GM03348 (cell line): ENCODE results near the gene LYRM7.
A peak's percentile ranks its signal among the peaks of the same experiment; 100 is the strongest.
"Not testable (repeated sequence)": the region's sequence is repeated elsewhere in the genome, so short reads cannot be mapped to it uniquely, and the experiment has no call there.

Source experiments
- DNase-seq: peaks from one replicate; pipeline ENCODE4 v3.0.0; 2012; ENCODE audit warnings: low spot score

Gene LYRM7

DNA sequence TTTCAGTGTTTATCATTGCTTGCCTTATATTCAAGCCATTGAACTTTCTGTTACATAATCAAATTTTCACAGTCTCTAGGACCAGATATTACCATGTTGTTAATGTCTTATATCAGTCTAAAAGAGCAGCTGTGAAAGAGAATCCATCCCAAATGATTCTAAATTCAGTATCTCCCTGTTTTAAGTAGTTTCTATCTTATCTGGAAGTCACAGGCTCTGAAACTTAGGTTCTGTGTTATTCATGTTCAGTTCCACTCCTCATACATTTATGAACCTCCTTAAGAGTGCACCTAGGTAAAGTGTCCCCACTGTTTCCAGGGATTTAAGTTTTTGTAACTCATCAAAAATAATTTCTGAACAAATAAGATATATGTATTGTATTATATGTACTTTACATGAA, 9.7 kb downstream of the LYRM7 start:
- DNase-seq: no peak

DNA sequence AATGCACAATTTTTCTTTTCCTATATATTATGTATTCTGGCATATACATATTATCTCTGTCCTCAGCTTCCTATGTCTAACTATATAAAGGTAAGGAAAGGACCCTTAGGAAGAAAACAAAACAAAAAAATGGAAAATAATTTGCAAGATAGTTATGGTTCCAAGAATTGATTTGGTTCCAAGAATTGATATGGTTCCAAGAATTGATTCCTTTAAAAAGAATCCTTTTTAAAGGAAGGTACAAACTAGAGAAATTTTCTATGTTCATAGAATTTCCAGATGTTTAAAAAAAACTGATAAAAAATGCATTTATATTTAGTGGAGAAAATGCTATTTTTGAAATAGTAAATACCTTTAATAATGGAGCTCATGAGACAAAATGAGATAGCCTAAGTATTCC, 12.1 kb downstream of the LYRM7 start:
- no peak for DNase-seq

DNA sequence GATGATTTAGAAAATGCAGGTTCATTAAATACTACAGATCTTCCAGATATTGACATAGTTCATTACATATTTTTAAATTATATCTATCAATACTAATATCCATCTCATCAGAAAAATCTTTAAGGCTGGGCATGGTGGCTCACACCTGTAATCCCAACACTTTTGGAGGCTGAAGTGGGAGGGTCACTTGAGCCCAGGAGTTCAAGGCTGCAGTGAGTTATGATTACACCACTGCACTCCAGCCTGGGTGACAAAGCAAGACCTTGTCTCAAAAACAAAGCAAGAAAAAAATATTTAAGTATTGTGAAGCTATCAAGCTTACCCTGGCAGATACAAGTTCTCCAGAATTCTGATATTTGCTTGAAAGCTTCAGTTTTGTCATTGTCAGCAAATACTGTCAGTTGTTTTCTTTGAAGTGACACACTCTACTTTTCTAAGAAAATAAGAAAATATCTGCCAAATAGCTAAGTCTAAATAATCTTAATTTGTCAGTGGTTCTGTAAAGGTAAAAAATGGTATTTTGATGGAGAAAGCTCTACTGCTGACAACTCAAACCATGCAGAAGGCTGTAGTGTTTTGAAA, 14.9 kb downstream of the LYRM7 start:
- DNase-seq: no peak

DNA sequence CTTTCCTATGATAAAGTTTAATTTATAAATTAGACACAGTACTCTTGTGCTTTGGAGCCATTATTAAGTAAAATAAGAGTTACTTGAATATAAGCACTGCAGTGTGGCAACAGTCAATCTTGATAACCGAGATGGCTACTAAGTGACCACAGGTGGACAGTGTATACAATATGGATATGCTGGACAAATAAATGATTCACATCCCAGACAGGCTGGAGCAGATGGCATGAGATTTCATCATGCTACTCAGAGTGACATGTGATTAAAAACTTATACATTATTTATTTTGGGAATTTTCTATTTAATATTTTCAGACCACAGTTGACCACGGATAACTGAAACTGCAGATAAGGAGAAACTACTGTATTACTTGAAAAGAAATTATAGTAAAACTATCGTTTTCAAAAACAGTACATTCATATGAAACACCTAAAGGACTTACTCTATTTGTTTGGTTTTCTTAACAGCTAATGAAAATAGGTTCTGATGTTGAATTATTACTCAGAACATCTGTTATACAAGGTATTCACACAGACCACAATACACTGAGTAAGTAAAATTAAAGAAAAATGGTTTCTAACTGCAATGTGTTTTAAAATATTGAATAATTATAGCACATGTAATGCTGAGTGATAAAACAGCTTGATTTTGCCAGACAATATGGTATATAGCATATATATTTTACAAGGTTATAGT, 16.0 kb downstream of the LYRM7 start:
- DNase-seq: no peak

DNA sequence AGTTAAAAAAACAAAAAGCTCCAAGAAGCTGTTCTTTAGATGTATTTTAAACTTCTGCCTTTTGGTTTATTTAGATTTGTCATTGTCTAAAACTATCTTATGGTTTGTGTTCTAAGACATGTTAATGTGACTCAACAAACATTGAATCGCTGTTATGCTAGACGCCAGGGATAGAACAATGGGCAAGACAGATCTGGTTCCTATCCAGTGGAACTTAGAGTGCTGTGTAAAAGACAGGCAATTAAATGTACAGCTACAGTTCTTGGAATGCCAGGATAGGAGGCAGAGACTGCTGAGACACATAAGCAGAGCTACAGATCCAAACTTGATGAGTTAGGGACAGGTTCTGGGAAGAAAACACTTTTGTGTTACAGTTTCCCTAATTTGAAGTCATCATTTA, 22.4 kb downstream of the LYRM7 start:
- DNase-seq: no peak

GRCh38 chr5:131193897-131194296, 23.2 kb downstream of the LYRM7 start:
- not testable (repeated sequence) for DNase-seq

DNA sequence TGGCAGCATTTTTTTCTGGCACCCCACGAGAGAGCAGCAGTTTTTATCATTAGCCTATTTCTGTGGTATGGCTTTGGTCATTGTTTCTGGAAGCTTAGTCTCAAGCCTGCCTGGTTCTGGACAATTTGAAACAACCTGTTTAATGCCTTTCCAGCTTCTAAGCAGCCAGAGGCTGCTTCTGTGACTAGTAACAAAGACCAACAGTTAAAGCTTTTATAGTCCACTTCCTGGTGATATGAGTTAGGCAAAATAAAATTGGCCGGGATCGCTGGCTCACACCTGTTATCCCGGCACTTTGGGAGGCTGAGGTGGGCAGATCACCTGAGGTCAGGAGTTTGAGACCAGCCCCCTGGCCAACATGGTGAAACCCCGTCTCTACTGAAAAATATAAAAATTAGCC, 24.0 kb downstream of the LYRM7 start:
- DNase-seq: no peak

DNA sequence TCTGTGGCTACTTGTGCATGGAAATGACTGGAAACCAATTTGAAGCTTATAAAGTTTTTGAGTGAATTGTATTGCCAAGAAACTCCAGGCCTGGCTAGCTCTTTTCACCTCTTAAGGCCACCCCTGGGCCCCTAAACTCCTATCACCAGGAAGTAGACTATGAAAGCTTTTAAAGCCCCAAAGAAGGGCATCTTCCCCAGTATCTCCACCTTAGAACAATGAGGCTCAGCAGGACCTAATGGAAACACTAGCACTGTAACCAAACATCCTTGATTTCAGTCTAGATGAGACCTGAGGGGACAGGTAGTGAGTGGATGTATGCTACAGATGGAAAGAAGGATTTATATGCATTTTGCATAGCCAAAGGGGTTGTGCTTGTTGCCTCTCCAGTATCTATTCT, 25.0 kb downstream of the LYRM7 start:
- DNase-seq: no peak

- DNase-seq: peak; percentile 36
Observed at GRCh38 chr5:131196331-131196730, 25.6 kb downstream of the LYRM7 start.

DNA sequence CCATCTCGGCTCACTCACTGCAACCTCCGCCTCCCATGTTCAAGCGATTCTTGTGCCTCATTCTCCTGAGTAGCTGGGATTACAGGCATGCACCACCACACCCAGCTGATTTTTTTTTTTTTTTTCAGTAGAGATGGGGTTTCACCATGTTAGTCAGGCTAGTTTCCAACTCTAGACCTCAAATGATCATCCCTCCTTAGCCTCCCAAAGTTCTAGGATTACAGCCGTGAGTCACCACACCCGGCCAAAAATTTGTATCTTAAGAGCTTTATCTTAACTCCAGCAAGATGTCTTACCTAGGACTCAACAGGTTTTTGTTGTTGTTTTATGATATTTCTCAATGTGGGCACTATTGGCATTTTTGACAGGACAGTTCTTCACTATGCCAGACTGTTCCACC, 27.9 kb downstream of the LYRM7 start:
- no peak for DNase-seq

DNA sequence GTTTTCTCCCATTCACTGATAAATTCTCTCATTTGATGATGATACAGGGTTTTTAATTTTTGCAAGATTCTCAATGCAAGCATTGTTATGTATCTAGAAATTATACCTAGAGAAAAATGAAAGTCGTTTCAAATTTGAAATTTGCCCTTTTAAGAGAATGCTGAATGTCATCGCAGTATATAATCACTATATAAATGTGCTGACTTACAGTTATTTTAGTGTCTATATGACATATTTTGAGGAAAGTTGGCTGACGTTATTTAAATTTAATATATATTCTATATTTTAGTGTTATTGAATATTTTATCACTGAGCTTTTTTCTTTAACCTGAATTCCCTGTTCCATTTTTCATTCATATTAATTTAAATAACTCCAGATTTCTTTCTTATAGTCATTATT, 29.8 kb downstream of the LYRM7 start:
- no peak for DNase-seq

- DNase-seq: no peak
Observed at GRCh38 chr5:131204964-131205363, 34.2 kb downstream of the LYRM7 start.

DNA sequence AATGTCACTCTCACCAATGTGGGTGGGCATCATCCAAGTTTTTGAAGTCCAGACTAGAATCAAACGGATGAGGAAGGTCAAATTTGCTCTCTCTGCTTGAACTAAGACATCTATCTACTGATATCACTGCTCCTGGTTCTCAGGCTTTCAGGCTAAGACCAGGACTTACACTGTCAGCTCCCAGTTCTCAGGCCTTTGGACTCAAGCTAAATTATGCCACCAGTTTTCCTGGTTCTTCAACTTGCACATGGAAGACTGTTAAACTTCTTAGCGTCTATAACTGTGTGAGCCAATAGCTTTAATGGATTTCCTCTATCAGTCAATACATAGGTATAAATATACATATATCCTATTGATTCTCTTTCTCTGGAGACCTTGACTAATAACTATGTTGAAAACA, 35.3 kb downstream of the LYRM7 start:
- no peak for DNase-seq

DNA sequence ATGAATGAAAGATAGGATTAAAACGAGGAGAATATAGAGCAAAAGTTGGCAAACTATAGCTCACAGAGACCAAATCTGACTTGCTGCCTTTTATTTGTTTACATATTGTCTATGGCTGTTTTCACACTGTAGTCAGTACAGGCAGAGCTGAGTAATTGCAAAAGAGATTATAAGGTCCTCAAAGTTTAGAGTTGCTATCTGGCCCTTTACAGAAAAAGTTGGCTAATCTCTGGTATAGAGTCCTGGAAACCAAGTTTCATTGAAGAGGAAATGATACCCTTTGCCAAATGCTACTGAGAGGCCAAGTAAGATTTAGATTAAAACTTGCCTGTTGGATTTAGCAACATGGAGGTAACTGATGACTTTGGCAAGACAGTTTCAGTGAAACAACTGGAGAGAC, 36.0 kb downstream of the LYRM7 start:
- no peak for DNase-seq

- no peak for DNase-seq
Observed at GRCh38 chr5:131209175-131209505, 38.4 kb downstream of the LYRM7 start.

DNA sequence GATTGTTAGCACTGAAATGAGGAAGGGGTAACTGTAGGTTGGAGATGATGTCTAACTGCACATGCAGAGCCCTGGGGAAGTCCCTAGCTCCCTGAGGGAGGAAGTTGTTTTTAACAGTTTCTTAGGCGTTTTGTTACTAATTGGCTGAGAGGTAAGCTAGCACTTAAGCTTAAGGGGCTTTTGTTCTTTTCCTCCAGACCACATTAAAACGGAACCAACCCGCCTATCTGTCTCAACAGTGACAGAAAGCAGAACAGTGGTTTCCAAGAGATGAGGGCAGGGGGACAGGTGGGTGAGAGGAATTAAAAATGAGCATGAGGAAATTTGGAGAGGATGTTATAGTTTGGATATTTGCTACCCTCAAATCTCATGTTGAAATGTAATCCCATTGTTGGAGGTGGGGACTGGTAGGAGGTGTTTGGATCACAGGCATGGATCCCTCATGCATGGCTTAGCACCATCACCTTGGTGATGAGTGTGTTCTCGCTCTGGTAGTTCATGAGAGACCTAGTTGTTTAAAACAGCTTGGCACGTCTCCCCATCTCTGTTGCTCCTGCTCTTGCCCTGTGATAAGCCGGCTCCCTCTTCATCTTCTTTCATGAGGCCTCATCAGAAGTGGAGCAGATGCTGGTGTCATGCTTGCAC, 38.9 kb downstream of the LYRM7 start:
- DNase-seq: no peak

DNA sequence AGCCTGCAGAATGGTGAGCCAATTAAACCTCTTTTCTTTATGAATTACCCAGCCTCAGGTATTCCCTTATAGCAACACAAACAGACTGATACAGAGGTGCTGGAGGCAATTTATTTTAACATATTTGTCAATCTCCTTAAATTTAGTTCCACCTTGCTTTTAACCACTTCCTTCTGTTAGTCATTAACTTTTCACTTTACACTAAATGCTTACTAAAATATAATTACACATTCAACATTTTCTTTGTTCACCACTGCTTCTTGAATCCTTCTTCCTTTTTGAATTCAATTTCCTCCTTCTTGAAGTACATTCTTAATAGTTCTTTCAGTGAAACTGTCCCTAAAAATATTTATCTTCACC, 39.4 kb downstream of the LYRM7 start:
- DNase-seq: no peak

DNA sequence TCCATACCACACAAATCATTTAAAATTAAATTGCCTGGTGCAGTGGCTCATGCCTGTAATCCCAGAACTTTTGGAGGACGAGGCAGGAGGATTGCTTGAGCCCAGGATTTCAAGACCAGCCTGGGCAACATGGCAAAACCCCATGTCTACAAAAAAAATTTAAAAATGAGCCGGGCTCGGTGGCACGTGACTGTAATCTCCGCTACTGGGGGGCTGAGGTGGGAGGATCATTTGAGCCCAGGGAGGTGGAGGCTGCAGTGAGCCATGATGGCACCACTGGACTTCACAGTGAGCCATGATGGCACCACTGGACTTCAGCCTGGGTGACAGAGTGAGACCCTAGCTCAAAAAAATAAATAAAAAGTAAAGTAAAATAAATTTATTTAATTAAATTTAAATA, 40.9 kb downstream of the LYRM7 start:
- no peak for DNase-seq

GRCh38 chr5:131212471-131213021, 41.8 kb downstream of the LYRM7 start:
- no peak for DNase-seq

DNA sequence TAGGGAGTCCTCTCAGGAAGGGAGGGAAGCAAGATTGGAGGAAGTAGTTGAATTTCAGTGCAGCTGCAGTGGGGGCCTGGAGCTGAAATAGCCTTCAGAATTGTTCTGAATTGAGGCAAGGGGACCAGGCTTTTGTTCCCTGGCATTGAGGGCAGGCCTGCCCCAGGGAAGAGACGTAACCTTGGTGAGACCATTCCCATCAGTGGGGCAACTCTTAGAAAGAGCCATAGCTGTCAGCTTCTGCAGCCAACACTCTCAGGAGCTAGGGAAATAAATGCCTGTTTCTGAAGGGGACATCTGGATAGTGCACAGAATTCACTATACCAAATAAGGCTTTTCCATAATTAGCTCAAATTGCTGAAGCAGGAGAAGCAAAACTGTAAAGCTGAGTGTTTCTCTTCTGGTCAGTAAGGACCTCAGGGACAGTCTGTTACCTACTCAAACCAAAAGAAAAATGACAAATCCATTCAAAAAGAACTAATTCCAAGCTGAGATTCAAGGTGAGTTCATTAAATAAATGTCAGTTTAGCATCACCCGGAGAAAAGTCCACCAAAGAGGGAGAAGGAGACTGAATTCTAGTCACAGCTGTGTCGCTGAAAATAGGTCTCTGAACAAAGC, 44.0 kb downstream of the LYRM7 start:
- no peak for DNase-seq

- no peak for DNase-seq
Observed at GRCh38 chr5:131217791-131218190, 47.0 kb downstream of the LYRM7 start.

DNA sequence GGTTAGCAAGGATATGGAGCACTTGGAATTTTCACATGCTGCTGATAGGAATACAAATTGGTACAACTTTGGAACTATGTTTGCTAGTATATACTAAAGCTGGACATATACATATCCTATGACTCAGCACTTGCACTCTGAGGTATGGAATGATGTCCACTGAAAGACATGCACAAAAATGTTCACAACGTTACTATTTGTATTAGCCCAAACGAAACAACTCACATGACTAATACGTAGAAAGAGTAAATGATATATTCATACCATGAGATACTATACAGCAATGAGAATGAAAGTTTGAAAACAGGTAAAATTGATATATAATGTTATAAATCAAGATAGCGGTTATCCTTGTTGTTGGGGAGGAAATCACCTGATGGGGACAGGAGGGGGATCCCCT, 47.6 kb downstream of the LYRM7 start:
- DNase-seq: no peak

GRCh38 chr5:131220566-131220965, 49.8 kb downstream of the LYRM7 start:
- DNase-seq: no peak
